ENCODE measurements around the gene ADAM15.

ADAM15 gene

GRCh38 chr1:155071701-155072100, 20.6 kb downstream of the ADAM15 start:
- POLR2A ChIA-PET: interaction anchor here (0.7 to 2.3 kb wide), 2 partner anchors 21 to 219 kb away, joined by 3 to 6 read pairs; partner anchors contain the start of gene ADAM15
- Histone ChIP-seq H3K27ac (ENCODE audit: extremely low read depth, low read depth, low read length) (no peak overlapping the region), H3K36me3 (ENCODE audit: control insufficient read depth in 2 of 2, insufficient read depth in 1 of 2, low read length in 2 of 2) (peaks cover 0 to 5% of the 10 kb centered on the region in 2 experiments; a peak in 1 of 3 replicates), H3K4me3 (ENCODE audit: low read depth, low read length) (no peak overlapping the region), H3K9me3 (ENCODE audit: control insufficient read depth, insufficient read depth, low read depth, low read length) (no peaks in the 10 kb centered on the region), H3K4me1 (ENCODE audit: control insufficient read depth, insufficient read depth, low read length) (peaks cover 5% of the 10 kb centered on the region; the same call in 1 of the 2 replicates)
- TF ChIP-seq ZNF366 (tag by site-specific recombination; conservative IDR thresholded peaks at IDR 0.05) (peak; percentile 37; the same call in 1 of the 2 replicates), WT1 (tag by site-specific recombination; IDR thresholded peaks at IDR 0.05) (no peak), TRIM28 (IDR thresholded peaks at IDR 0.05; ENCODE audit: borderline replicate concordance, low read length) (no peak), CTCF (tag by site-specific recombination; IDR thresholded peaks at IDR 0.05) (no peak), ATF2 (tag by site-specific recombination; IDR thresholded peaks at IDR 0.05; ENCODE audit: low read depth) (peak; percentile 63), ZNF473 (tag by site-specific recombination; IDR thresholded peaks at IDR 0.05) (no peak), ZSCAN30 (tag by site-specific recombination; IDR thresholded peaks at IDR 0.05) (no peak), ZFP69B (tag by site-specific recombination; IDR thresholded peaks at IDR 0.05) (no peak)
- CTCF ChIA-PET: interaction anchor here (0.6 to 8.0 kb wide), 3 partner anchors 13 to 1414 kb away, joined by 4 to 66 read pairs (median 7); no protein-coding TSS in a partner anchor

- no peak overlapping the region for H3K4me3 ChIP-seq (ENCODE audit: low read depth, low read length)
- peaks cover 5% of the 10 kb centered on the region; the same call in 1 of the 2 replicates for H3K4me1 ChIP-seq (ENCODE audit: control insufficient read depth, insufficient read depth, low read length)
- no peak for TF ChIP-seq ZNF449 (tag by site-specific recombination; IDR thresholded peaks at IDR 0.05)
- ChIA-PET POLR2A (interaction anchor here (0.7 to 2.3 kb wide), 3 partner anchors 22 to 512 kb away, joined by 3 to 6 read pairs (median 3); partner anchors contain the start of gene ADAM15), CTCF (interaction anchor here (0.6 to 8.0 kb wide), 6 partner anchors 11 to 95 kb away, joined by 3 to 66 read pairs (median 4); no protein-coding TSS in a partner anchor)
- peaks cover 0 to 5% of the 10 kb centered on the region in 2 experiments; a peak in 1 of 3 replicates for H3K36me3 ChIP-seq (ENCODE audit: control insufficient read depth in 2 of 2, insufficient read depth in 1 of 2, low read length in 2 of 2)
- no peak overlapping the region for H3K27ac ChIP-seq (ENCODE audit: extremely low read depth, low read depth, low read length)
- H3K9me3 ChIP-seq (ENCODE audit: control insufficient read depth, insufficient read depth, low read depth, low read length): no peaks in the 10 kb centered on the region
These were observed 21.6 kb downstream of the ADAM15 start for GRCh38 chr1:155072531-155073289.

- peak; percentile 18; the same call in 1 of the 2 replicates for TF ChIP-seq ZIC2 (tag by site-specific recombination; IDR thresholded peaks at IDR 0.05)
- TF ChIP-seq PBX3 (CRISPR knock-in tag; IDR thresholded peaks at IDR 0.05): no peak
- TF ChIP-seq ZFP69B (tag by site-specific recombination; IDR thresholded peaks at IDR 0.05): no peak
- no peak for TF ChIP-seq ZNF830 (tag by site-specific recombination; IDR thresholded peaks at IDR 0.05; ENCODE audit: low read depth)
- TF ChIP-seq PRDM10 (tag by site-specific recombination; IDR thresholded peaks at IDR 0.05): peak; percentile 56
- peak; percentile 97 for TF ChIP-seq GLIS1 (tag by site-specific recombination; IDR thresholded peaks at IDR 0.05)
- no peak for TF ChIP-seq TRIM28 (IDR thresholded peaks at IDR 0.05; ENCODE audit: borderline replicate concordance, low read length)
- no peak overlapping the region for H3K4me3 ChIP-seq (ENCODE audit: low read depth, low read length)
- peaks cover 8% of the 10 kb centered on the region; the same call in 1 of the 2 replicates for H3K4me1 ChIP-seq (ENCODE audit: control insufficient read depth, insufficient read depth, low read length)
- no peak overlapping the region for H3K27ac ChIP-seq (ENCODE audit: extremely low read depth, low read depth, low read length)
- H3K9me3 ChIP-seq (ENCODE audit: control insufficient read depth, insufficient read depth, low read depth, low read length): no peaks in the 10 kb centered on the region
- H3K36me3 ChIP-seq (ENCODE audit: control insufficient read depth in 2 of 2, insufficient read depth in 1 of 2, low read length in 2 of 2): peaks cover 0 to 5% of the 10 kb centered on the region in 2 experiments; a peak in 1 of 3 replicates
- POLR2A ChIA-PET: interaction anchor here (0.7 to 2.3 kb wide), 2 partner anchors 23 to 511 kb away, joined by 3 to 6 read pairs; partner anchors contain the start of gene ADAM15
- CTCF ChIA-PET: interaction anchor here (0.6 to 8.0 kb wide), 8 partner anchors 11 to 102 kb away, joined by 3 to 66 read pairs (median 4); partner anchors contain the start of gene ADAM15
These were observed 22.5 kb downstream of the ADAM15 start for GRCh38 chr1:155073377-155074242.

All from HEK293 (cell line).